ENCODE results near the gene PCDH15.

The PCDH15 gene

GRCh38 chr10:54108961-54109360 lies 692.1 kb downstream of the PCDH15 start:
- no peak for DNase-seq

DNA sequence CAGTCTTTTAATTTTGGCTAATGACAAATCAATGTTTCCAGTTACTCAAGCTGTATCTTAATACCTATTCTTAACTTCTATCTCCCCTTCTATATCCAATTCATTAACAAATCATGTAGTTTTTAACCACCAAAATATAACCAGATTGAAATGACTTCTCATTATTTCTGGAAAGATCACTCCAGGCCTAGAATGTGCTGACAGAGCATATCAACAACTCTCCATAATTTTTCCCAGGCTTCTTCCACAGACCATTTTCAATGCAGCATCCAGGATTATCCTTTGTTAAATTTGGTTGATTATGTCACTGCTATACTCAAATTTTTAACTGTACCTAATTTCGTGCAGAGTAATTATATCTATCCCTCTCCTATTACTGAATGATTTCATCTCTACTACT lies 704.1 kb downstream of the PCDH15 start:
- DNase-seq, result no peak

GRCh38 chr10:54094321-54094720 lies 706.7 kb downstream of the PCDH15 start:
- DNase-seq, result no peak

DNA sequence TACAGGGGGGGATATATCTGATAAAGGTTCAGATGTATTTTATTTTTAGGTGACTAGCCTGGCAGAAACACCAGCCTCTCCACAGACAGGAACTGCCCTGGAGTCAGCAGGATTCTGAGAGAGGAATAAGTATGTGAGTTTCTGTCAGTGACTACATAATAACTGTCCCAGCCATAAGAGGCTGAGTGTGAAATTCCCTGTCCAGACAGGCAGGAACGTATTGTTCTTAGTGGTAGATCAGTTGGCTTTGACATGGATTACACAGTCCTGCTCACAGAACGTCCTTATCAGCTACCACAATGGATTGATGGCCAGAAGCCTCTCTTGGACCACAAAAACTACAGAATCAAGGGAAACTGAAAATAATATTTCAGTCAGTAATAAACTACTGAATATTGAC lies 709.8 kb downstream of the PCDH15 start:
- no peak for DNase-seq

DNA sequence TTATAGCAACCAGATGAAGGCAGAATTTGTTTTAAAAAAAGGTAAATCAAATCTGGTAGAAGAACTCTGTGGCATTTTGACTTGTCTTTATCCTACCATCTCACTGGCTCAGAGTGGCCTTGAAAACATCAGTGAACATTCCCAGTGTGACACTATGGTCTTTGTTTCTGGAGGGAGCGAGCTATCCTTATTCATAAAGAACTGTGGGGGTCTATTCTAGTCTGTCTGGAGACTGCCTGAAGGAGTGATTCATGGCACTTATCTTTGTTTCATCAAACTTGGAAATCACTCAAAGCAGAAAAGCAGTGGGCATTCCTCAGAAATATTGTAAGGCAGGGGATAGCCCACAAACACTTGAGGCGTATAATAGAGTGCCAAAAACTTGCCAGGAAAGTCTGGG lies 719.1 kb downstream of the PCDH15 start:
- no peak for DNase-seq

- no peak for DNase-seq
Observed at GRCh38 chr10:54067361-54067760, 733.7 kb downstream of the PCDH15 start.

- no peak for DNase-seq
Observed at GRCh38 chr10:54066646-54067045, 734.4 kb downstream of the PCDH15 start.

- no peak for DNase-seq
Observed at GRCh38 chr10:54065106-54065505, 735.9 kb downstream of the PCDH15 start.

- no peak for DNase-seq
Observed at GRCh38 chr10:54064215-54064614, 736.8 kb downstream of the PCDH15 start.

DNA sequence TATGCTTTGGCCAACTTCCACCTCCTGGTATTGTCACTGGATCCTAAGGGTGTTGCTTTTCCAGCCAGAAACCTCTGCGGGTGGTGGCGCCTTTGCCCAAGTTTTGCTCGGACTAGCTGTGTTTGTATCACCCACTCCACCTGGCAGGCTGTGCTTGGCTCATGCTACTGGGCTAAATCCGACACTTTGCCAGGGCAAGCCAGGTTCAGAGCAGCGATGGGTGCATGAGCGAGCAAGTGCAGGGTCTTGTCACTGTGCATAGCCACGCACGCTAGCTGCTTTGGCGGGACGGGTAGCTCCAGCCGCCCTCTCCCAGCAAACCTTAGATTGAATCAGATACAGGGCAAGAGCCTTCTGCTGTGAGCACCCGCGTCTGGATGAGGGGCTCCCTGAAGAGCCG lies 737.5 kb downstream of the PCDH15 start:
- DNase-seq, result no peak

DNA sequence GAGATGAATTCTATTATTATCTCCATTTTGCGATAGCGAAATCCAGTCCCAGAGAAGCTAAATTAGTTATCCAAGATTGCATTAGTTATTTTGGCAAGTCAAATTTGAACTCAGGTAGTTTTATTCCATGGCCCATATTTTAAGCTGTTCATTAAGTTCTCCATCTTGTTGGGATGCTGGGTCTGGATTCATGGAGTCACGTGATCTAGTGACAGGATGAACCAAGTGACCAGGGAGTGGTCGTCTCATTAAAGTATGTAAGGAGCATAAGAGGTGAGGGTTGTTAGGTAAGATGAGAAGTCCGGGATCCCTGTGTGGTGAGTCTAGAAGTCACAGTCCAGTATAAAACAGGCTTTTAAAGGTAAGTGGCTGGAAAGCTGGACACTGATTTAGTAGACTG lies 740.5 kb downstream of the PCDH15 start:
- DNase-seq, result no peak

DNA sequence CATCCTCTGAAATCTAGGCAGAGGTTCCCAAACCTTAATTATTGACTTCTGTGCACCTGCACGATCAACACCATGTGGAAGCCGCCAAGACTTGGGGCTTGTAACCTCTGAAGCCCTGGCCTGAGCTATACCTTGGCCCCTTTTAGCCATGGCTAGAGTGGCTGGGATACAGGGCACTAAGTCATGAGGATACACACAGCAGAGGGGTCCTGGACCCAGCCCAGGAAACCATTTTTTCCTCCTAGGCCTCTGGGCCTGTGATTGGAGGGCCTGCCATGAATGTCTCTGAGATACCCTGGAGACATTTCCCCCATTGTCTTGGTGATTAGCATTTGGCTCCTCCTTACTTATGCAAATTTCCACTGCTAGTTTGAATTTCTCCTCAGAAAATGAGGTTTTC lies 743.7 kb downstream of the PCDH15 start:
- DNase-seq, result no peak

GRCh38 chr10:54026340-54026739 lies 774.7 kb downstream of the PCDH15 start:
- DNase-seq, result no peak

GRCh38 chr10:54011117-54011516 lies 789.9 kb downstream of the PCDH15 start:
- DNase-seq, result no peak

DNA sequence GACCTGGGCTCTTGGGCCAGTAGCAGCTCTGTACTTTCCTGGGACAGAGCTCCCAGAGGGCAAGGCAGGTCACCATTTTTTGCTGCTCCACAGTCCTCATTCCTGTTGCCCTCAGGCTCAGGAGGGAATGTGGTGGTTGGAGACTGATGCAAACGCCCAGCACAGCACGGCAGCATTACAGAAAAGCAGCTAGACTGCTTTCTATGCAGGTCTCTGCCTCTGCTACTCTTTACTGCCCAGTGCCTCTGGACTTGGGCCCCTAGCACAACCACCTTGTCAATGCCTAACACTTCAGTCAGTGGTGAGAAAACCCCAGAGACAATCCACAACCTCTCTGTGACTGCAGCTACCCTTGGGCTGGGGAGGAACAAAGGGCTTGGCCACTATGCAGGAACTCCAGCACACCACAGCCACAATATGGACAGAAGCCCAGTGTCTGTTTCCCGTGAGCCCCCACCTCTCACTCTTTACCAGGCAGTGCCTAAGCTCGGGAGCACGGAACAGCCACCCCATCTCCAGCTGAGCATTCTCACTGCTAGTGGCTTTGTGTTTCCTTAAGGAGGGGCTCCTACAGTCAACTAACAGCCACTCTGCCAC lies 790.6 kb downstream of the PCDH15 start:
- no peak for DNase-seq

GRCh38 chr10:54009672-54010071 lies 791.4 kb downstream of the PCDH15 start:
- no peak for DNase-seq

GRCh38 chr10:54002077-54002476 lies 799.0 kb downstream of the PCDH15 start:
- no peak for DNase-seq

GRCh38 chr10:53997953-53998352 lies 803.1 kb downstream of the PCDH15 start:
- no peak for DNase-seq

GRCh38 chr10:53990799-53991238 lies 810.2 kb downstream of the PCDH15 start:
- no peak for DNase-seq

- DNase-seq, result no peak
Observed at GRCh38 chr10:53983431-53983830, 817.6 kb downstream of the PCDH15 start.

- DNase-seq, result no peak
Observed at GRCh38 chr10:53980210-53980609, 820.8 kb downstream of the PCDH15 start.

- DNase-seq, result no peak
Observed at GRCh38 chr10:53978301-53978700, 822.7 kb downstream of the PCDH15 start.

DNA sequence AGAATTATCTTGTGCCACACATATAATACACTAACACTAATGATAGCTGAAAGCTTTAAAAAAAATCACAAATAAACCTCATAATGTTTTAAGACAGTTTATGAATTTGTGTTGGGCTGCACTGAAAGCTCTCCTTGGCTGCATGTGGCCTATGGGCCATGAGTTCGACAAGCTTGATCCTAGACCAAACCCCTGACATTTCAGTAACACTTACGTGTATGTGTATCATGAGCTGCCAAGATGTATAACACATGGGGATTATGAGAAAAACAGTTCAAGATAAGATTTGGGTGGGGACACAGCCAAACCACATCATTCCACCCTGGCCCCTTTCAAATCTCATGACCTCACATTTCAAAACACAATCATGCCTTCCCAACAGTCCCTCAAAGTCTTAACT lies 823.8 kb downstream of the PCDH15 start:
- no peak for DNase-seq

GRCh38 chr10:53957401-53957800 lies 843.6 kb downstream of the PCDH15 start:
- DNase-seq, result no peak

- no peak for DNase-seq
Observed at GRCh38 chr10:53955091-53955490, 845.9 kb downstream of the PCDH15 start.

Data from stimulated activated CD4-positive, alpha-beta T cell treated with anti-CD3 and anti-CD28 coated beads, Interleukin-15, amount 100 ng/mL, for 24 hours (primary cell).